Measurements from ENCODE around the gene CD44. TPM values are rescaled to one million over a fixed set of nuclear protein-coding genes. Genes with fewer than 3 reads are reported as not detected.

Gene CD44
- total RNA-seq, 1 donor from 2014 or later: 155 TPM

- peaks cover 26% of the 10 kb centered on the region for H3K4me1 Mint-ChIP-seq (ENCODE audit: unreplicated experiment)
- no peak for TF ChIP-seq CTCF (IDR thresholded peaks at IDR 0.05; ENCODE audit: unreplicated experiment)
- no peak overlapping the region for H3K4me3 Mint-ChIP-seq (ENCODE audit: unreplicated experiment)
- no peak overlapping the region for H3K27ac Mint-ChIP-seq (ENCODE audit: unreplicated experiment)
- DNase-seq (ENCODE audit: low spot score): no peak
- H3K9me3 Mint-ChIP-seq (ENCODE audit: unreplicated experiment): no peaks in the 10 kb centered on the region
- peaks cover 11% of the 10 kb centered on the region for H3K36me3 Mint-ChIP-seq (ENCODE audit: low read depth, unreplicated experiment)
- H3K27me3 Mint-ChIP-seq (ENCODE audit: unreplicated experiment): no peaks in the 10 kb centered on the region
These were observed 7.7 kb downstream of the CD44 start for GRCh38 chr11:35146711-35147110.

DNA sequence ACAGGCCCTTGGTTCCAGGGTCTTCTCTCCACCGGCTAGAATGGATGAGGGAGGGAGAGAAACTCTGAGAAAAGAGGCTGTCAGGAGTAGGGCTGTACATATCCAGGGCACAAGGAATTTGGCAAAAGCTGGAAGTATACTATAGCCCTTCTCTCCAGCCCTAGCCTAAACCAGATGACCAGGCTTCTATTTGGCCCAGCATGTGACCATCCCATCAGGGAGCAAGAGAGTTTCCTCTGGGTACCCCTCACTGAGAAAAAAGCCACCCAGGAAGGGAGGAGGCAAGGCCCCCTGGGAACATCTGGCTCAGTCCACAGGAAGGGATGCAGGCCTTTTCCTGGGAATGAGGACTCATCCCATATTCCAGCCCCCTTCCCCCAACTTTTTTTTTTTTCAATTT, 8.3 kb downstream of the CD44 start:
- Mint-ChIP-seq H3K27me3 (ENCODE audit: unreplicated experiment) (no peaks in the 10 kb centered on the region), H3K4me3 (ENCODE audit: unreplicated experiment) (no peak overlapping the region), H3K27ac (ENCODE audit: unreplicated experiment) (no peak overlapping the region), H3K9me3 (ENCODE audit: unreplicated experiment) (no peaks in the 10 kb centered on the region), H3K4me1 (ENCODE audit: unreplicated experiment) (peaks cover 28% of the 10 kb centered on the region), H3K36me3 (ENCODE audit: low read depth, unreplicated experiment) (peaks cover 11% of the 10 kb centered on the region)
- no peak for DNase-seq (ENCODE audit: low spot score)
- no peak for TF ChIP-seq CTCF (IDR thresholded peaks at IDR 0.05; ENCODE audit: unreplicated experiment)

DNA sequence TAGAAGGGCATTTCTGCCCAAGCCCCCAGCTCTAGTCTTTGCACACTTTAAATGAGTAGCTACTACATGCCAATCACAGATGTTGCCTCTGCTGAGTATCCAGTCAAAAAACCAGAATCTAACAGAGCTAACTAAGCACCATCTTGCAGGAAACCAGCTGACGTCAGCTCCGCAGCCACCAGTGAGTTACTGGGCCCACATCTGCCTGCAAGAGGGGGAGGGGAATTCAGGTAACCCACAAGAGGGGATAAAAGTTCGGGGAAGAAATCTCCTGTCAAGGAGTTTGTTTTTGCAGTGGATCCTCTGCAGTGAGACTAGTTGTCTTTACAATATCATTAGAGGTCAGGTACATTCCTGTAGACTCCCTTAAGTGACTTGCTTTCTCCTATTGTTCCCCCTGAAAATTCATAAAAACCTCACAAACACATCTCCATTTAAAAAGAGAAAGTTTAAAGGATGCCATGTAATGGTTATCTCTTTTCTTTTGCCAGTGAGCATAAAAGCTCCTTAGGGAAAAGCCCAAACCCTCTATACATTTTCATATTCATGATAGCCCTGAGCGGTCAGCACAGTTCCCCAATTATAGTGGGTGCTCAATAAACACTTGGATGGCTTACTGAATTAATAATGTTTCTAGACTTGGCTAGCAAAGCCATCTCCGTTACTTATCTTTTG, 9.3 kb downstream of the CD44 start:
- DNase-seq (ENCODE audit: low spot score): no peak
- TF ChIP-seq CTCF (IDR thresholded peaks at IDR 0.05; ENCODE audit: unreplicated experiment): no peak
- H3K4me1 Mint-ChIP-seq (ENCODE audit: unreplicated experiment): peaks cover 25% of the 10 kb centered on the region
- H3K27ac Mint-ChIP-seq (ENCODE audit: unreplicated experiment): no peak overlapping the region
- no peaks in the 10 kb centered on the region for H3K9me3 Mint-ChIP-seq (ENCODE audit: unreplicated experiment)
- H3K36me3 Mint-ChIP-seq (ENCODE audit: low read depth, unreplicated experiment): peaks cover 20% of the 10 kb centered on the region
- H3K4me3 Mint-ChIP-seq (ENCODE audit: unreplicated experiment): no peak overlapping the region
- no peaks in the 10 kb centered on the region for H3K27me3 Mint-ChIP-seq (ENCODE audit: unreplicated experiment)

GRCh38 chr11:35150454-35150853, 11.5 kb downstream of the CD44 start:
- no peaks in the 10 kb centered on the region for H3K9me3 Mint-ChIP-seq (ENCODE audit: unreplicated experiment)
- no peak overlapping the region for H3K27ac Mint-ChIP-seq (ENCODE audit: unreplicated experiment)
- no peak for DNase-seq (ENCODE audit: low spot score)
- no peak overlapping the region for H3K4me3 Mint-ChIP-seq (ENCODE audit: unreplicated experiment)
- H3K4me1 Mint-ChIP-seq (ENCODE audit: unreplicated experiment): peaks cover 31% of the 10 kb centered on the region
- peaks cover 4% of the 10 kb centered on the region for H3K27me3 Mint-ChIP-seq (ENCODE audit: unreplicated experiment)
- peaks cover 26% of the 10 kb centered on the region for H3K36me3 Mint-ChIP-seq (ENCODE audit: low read depth, unreplicated experiment)
- no peak for TF ChIP-seq CTCF (IDR thresholded peaks at IDR 0.05; ENCODE audit: unreplicated experiment)

DNA sequence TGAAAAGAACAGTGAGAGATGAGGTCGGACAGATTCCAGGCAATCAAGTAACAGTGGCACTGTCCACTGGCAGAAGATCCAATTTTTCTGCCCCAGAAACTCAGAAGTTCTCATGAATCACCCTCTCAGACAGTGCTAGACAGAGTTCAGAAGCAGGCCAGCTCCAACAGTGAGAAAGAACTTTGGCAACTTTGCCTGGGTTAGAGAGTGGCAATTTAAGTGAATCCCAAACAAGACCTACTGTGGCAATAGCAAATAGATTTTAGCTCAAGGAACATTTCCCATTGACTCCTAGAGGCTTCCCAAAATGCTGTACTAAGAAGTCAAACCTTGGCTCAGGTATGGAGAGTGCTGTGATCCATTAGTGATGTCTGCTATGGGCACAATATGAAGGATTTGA, 12.3 kb downstream of the CD44 start:
- peaks cover 4% of the 10 kb centered on the region for H3K27me3 Mint-ChIP-seq (ENCODE audit: unreplicated experiment)
- H3K9me3 Mint-ChIP-seq (ENCODE audit: unreplicated experiment): no peaks in the 10 kb centered on the region
- peak overlapping the region; percentile 1 for H3K27ac Mint-ChIP-seq (ENCODE audit: unreplicated experiment)

More for the DNA sequence above, 12.3 kb downstream of the CD44 start:
- Mint-ChIP-seq H3K36me3 (ENCODE audit: low read depth, unreplicated experiment) (peaks cover 26% of the 10 kb centered on the region), H3K4me1 (ENCODE audit: unreplicated experiment) (peaks cover 35% of the 10 kb centered on the region), H3K4me3 (ENCODE audit: unreplicated experiment) (no peak overlapping the region)
- TF ChIP-seq CTCF (IDR thresholded peaks at IDR 0.05; ENCODE audit: unreplicated experiment): no peak
- DNase-seq (ENCODE audit: low spot score): no peak
